Activated CD4-positive, alpha-beta T cell treated with anti-CD3 and anti-CD28 coated beads, Interleukin-2, amount 50 U/mL, for 24 hours (primary cell): ENCODE data around the gene ETDC.
"Not testable (repeated sequence)": the region's sequence is repeated elsewhere in the genome, so short reads cannot be mapped to it uniquely, and the experiment has no call there.

Experiments used
- DNase-seq, 2 donors: peaks; one replicate each; pipeline ENCODE4 v3.0.0-alpha.2; 2020; ENCODE audit warnings: low read depth in 1 of 2, low spot score in 1 of 2

The ETDC gene

DNA sequence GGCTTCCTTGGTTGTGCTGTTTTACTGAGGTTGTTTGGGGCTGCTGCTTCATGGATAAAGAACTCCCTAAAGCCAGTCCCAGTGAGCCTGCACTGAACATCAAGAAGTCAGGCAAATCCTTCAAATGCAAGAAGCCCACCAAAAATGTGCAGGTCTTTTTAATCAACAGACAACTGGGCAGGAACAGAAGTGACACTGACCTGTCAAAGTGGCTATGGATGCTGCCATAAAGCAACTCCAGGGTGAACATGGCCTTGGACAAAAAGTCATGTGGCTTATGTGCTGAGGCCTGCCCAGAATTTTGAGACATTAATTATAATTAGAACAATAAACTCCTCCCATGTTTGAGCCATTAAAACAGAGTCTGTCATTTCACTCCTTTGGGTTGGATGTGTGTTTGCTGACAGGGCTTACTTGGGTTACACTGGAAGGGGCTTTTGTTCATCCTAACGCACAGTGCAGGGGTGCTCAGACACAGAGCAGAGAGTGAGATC is at the start of gene ETDC:
Gene ETDC, plus strand, starts transcription at position 51 of the 494 bp plus-strand sequence. Its CDS starts 0 bp downstream, at position 51.
- no peak for DNase-seq

GRCh38 chrX:135260976-135261375 is 48.3 kb upstream of the ETDC start:
- DNase-seq, result not testable (repeated sequence)

GRCh38 chrX:135263376-135263775 is 45.9 kb upstream of the ETDC start:
- DNase-seq, result not testable (repeated sequence)

- DNase-seq, result no peak
Measured at GRCh38 chrX:135264206-135264605, 45.1 kb upstream of the ETDC start.

DNA sequence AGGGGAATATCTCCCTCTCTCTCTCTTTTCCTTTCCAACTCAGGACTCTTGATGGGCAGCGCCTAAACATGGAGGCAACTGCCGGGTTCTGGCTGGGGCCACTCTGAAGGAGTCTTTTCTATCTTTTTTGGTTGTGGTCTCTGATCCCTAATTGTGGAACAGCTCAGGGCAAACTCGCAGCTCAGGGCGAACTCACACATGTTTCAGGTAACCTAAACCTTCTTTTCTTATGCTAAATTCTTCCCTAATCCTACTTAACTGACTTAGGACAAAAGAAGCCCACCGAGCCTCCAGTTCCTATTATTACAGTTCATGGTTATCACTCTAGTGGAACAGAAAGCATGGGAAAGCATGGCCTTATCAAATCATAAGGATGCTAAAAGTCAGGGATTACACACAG is 36.1 kb upstream of the ETDC start:
- no peak for DNase-seq

- no peak for DNase-seq
Measured at GRCh38 chrX:135275973-135276372, 33.3 kb upstream of the ETDC start.

DNA sequence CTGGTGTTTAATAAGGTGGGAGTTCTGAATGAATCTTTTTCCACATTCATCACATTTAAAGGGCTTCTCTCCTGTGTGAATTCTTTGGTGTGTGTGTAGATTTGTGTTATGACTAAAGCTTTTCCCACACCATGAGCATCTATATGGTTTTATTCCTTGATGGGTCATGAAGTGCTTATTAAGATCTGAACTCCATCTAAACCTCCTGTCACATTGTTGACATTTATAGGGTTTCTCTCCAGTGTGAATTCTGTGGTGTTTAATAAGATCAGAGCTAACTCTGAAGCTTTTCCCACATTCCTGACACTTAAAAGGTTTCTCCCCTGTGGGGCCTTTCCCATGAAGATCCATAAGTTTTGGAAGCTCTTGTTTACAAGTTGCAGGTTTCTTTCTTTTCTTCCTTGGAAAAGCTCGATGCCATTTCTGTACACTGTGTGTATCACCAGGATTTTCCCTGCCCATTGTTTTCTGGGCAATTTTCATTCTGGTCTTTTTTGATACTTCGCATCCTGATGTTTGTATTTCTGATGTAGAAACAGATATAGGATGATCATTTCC is 21.9 kb upstream of the ETDC start:
- no peak for DNase-seq

DNA sequence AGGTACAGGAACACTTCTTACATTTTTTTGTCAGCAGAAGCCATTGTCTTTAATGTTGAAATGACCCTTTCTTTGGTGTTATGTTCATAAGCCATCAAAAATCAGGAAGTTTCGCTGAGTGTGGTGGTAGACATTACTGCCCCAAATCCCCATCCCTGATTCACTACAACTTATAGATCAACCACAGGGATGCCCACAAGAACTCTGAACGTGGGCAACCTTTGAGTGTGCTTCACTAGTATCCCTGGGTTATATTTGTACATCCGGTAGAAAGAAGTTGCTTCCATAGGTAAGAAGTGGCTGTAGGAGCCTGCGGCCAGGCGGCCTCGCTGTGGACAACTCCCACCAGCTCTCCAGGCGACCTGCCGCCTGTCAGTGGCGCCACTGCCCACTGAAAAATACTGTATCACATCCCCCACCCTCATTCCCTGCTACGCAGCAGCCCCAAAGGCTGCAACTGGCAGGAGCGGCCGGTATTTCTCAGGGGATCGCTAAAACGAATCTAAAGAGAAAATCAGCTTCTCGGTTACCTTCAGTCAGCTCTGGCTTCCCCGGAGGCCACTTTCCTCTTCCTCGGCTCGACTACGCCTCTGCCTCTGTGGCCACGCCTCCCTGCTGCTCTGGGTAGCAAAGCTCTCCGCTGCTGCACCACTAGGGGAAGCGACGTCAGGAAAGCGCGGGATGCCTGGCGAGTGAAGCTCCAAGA is 13.9 kb upstream of the ETDC start:
- DNase-seq, result peak; percentile 32 to 41

- no peak for DNase-seq
Measured at GRCh38 chrX:135295944-135296305, 13.4 kb upstream of the ETDC start.

- no peak for DNase-seq
Measured at GRCh38 chrX:135302269-135302873, 6.9 kb upstream of the ETDC start.

DNA sequence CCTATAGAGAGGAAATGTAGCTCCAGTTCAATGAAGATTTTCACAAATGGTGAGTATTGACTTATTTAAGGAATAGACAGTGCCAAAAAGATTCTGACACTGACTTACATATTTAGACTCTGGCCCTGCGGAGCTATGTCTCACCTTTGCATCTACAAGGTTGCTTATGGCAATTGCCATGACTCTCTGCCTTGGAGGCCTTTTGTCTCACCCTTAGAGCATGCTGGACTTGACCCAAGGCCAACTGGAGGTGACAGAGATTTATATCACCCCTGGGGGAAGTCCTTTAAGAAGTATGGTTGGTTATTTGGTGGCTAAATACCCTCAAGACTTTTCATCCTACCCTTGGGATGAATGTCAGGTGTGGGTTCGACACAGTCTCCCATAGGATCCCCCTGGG is 4.5 kb upstream of the ETDC start:
- no peak for DNase-seq

DNA sequence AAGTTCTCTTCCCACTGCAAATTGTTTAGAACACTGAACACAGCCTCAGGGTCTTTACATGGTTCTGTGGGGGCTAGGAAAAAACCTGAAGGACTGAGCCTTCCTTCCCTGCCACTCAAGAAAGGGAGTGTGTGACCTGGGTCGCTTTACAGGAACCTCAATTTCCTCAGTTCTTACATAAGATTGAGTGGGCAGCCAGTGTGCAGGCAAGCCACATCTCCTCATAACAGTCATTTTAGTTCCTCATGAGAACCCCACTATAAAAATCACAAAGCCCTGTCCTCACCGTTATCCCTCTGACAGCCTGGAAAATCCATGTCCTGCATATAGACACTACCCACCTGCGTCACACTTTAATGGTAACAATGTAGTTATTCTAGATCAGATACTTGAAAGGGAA is 2.1 kb upstream of the ETDC start:
- no peak for DNase-seq

DNA sequence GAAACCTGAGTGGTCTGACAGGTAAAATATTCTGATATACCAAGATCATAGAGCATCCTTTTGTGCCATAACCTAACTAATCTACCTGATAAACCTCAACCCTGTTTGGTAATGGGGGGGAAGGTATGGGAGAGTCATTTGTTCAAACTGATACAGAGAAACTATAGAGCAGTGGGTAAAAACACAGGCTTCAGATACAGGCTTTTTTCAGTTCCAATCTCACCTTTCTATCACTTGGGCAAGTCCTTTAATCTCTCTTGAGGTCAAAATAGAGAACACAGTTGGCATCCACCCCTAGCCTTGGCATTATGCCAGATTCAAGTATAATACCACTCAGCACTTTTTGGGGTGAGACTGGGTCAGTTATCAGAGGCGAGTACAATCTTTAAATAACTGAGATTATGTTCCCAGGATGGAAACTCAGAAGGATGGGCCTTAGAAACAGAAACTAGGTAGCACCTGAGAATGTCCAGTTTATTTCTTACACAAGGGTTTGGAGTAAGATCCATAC is 880 bp upstream of the ETDC start:
- DNase-seq, result no peak

DNA sequence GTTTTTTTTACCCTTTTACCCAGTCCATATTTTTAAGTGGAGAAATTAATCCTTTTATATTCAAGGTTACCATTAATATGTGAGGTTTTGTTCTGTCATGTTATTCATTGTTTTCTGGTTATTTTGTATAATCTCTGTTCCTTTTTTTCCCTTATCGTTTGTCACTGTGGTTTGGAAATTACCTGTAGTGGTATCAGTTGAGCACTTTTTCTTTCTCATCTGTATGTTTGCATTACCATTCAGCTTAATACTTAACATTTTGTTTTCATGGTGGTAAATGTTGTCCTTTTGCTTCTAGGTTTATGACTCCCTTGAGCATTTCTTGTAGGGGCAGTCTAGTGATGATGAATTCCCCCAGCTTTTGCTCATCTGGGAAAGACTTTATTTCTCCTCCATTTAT is 6.6 kb downstream of the ETDC start:
- DNase-seq, result no peak

DNA sequence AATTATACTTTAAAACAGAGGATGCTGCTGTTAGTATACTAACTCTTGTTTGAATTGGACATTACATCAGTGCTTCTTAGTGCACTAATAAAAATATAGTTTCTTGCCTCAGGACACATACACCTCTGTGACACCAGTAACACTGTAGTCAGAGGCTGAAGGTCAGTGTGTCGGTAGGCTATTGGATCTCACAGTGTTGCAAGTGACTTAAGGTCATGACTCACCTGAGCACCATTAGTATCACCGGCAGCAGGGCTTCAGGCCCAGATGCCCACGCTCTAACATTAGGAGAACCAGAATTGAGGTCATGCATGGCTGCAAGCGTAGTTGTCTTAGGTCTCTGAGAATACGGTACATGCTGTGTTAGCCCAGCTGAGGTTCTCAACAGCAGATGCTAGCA is 15.2 kb downstream of the ETDC start:
- DNase-seq, result no peak

DNA sequence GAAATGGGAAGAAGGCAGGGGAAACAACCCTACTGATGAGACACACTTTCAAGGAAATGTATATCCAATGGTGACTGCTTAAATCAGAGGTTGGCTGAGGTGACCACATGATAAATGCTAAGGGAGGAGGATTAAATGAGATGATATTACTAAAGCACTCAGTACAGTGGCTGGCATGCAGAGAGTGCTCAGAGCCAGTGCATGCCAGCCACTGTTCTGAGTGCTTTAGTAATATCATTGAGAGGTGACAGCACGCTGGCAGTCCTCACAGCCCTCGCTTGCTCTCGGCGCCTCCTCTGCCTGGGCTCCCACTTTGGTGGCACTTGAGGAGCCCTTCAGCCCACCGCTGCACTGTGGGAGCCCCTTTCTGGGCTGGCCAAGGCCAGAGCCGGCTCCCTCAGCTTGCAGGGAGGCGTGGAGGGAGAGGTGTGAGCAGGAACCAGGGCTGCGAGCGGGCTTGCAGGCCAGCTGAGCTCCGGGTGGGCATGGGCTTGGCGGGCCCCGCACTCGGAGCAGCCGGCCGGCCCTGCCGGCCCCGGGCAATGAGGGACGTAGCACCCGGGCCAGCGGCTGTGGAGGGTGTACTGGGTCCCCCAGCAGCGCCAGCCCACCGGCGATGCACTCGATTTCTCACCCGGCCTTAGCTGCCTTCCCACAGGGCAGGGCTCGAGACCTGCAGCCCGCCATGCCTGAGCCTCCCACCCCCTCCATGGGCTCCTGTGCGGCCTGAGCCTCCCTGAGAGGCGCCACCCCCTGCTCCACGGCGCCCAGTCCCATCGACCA is 15.9 kb downstream of the ETDC start:
- DNase-seq, result not testable (repeated sequence)

DNA sequence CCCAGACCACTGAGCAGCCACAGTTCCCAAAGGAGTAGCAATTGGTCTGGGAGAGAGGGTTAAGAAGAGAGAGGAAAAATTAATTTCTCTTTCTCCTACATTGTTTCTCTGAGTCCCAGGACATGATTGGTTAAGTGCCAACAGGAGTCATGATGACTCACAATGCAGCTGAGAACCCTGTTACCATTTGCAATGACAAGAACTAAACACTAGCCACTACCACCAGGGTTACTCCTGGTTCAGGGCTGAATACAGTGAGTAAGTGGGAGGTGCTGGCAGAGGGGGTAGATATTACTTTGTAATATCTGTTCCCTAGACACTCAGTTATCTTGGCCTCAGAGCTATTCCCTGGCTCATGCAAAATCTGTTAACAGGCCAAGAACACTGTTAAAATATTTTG is 18.0 kb downstream of the ETDC start:
- DNase-seq, result no peak

DNA sequence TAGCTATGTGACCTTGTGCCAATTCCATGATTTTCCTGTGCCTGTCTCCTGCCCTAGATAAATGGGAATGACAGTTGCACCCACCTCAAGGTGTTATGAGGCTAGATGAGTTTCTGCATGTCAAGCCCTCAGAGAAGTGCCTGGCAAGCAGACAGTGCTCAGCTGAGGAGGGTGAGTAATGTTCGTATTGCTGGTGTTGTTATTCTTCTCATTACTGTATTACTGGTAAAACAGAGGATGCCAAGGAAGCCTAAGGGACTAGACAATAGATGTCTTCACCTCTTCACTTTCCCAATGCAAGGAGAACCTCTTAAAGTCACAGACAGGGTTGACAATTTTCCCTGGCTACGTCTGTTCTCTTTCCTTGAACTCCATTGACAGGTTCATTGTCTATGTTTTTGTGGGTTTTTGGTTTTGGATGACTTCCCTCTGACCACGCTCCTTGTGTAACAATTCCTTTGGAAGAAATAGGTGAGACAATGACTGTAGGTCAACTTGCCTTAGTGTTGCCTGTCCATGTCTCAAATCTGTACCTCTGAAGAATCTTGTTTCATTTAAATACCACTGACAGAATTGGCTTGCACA is 19.2 kb downstream of the ETDC start:
- no peak for DNase-seq

DNA sequence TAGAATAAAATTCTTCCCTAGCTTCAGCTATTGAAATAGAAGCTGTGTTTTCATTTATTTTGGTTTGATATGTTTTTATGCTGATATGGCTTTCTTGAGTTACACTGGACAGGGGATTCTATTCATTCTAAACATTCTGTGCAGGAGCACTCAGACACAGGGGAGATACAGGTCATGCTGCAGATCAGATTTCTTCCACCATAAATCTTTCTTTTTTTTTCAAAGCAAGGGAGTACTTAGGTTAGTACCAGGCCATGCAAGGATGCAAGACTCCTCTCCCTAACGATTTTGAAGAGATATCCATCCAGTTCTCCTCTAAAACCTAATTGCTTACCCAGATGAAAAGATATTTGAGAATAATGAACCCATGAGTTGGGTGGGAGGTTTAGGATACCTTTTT is 21.4 kb downstream of the ETDC start:
- DNase-seq, result no peak

DNA sequence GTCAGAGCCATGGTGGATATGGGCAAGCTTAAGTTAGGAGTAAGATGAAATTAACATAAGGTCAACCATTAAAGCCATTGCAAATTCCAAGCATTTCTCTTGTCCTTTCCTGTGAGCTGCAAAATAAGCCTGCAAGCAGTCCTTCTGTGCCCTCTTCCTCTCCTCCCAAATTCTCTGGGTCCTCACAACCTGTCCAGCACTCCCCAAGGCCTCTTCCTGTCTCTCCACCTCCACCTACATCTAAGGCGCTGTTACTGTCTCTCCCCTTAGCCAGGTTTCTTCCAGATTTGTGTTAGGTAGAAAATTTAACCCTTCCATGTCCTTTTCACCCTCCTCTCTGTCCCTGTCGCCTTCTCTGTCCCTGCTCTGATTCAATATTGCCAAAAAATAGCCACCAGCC is 22.2 kb downstream of the ETDC start:
- DNase-seq, result no peak

DNA sequence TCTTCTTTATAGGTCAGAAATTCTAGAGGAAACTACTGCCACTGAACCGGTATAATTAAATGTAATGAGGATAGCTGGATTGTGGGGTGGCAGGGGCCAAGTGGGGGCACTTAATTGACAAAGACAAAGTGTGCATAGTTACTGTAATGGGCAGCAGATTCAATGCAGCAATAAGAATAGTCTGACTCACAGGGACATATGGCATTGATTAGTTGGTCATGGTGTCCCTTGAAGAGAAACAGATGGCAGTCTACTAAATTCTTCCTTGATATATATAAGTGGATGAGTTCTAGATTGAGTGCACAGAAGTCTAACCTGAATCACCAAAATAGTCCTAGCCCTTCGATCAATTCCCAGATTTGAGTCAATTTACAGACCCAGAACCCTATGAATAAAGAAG is 31.6 kb downstream of the ETDC start:
- no peak for DNase-seq
